GM18511 (cell line): Measurements from ENCODE around the gene ZCCHC3.

Experiments
- ATAC-seq: cut with Tn5 transposase; IDR thresholded peaks from one replicate; pipeline ENCODE4 v1.9.1; 2021; ENCODE audit warnings: mild to moderate bottlenecking, moderate library complexity; ENCODE audit not compliant: unreplicated experiment

ZCCHC3 gene

DNA sequence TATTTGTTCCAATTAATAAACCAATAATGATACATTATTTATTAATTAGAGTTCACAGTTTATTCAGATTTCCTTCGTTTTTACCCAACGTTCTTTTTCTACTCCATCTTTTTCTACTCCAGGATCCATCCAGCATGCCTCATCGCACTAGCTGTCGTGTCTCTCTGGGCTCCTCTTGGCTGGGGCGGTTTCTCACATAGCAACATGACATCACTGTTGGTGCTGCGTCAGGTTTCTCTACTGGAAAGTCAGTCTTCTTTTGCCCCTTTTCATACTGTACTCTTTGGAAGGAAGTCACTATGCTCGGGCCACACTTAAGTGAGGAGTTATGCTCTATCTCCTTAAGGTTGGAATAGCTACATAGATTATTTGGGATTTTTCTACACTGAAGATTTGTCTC lies 14.2 kb downstream of the ZCCHC3 start:
- no peak for ATAC-seq

DNA sequence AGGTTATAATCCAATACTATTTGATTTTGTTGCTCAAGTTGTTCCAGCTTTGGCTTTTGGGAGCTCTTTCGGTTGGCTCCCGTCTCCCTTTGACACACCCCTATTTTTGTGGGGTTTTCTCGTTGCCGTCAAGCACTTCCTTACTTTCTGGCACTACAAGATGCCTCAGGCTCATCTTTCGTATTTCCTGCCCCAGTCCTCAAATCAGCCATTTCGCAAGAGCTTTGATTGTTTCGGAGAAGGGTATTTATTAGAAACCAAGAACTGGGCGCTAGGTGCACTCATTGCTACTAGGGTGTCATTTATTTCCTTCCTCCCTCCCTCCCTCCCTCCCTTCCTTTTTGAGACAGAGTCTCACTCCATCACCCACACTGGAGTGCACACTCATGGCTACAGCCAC lies 14.7 kb downstream of the ZCCHC3 start:
- ATAC-seq: no peak

- no peak for ATAC-seq
Measured at GRCh38 chr20:312866-313265, 15.5 kb downstream of the ZCCHC3 start.

- no peak for ATAC-seq
Measured at GRCh38 chr20:313402-313801, 16.0 kb downstream of the ZCCHC3 start.

DNA sequence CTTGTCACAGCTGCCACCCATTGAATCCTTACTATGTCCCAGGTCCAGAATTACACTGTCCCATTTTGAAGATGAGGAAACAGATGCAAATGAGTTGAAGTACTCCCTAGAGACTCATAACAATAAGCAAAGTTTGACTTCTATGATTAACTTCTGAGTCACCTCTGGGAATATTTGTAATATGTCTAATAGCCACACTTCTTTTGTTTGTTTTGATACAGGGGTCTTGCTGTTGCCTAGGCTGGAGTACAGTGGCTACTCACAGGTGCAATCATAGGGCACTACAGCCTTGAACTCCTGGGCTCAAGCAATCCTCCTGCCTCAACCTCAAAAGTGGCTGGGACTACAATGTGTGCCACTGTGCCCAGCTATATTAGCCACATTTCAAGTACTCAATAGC lies 16.6 kb downstream of the ZCCHC3 start:
- no peak for ATAC-seq

GRCh38 chr20:316316-317068 lies 19.1 kb downstream of the ZCCHC3 start:
- ATAC-seq: no peak

GRCh38 chr20:324177-325044 lies 27.0 kb downstream of the ZCCHC3 start:
- ATAC-seq: peak; percentile 58

DNA sequence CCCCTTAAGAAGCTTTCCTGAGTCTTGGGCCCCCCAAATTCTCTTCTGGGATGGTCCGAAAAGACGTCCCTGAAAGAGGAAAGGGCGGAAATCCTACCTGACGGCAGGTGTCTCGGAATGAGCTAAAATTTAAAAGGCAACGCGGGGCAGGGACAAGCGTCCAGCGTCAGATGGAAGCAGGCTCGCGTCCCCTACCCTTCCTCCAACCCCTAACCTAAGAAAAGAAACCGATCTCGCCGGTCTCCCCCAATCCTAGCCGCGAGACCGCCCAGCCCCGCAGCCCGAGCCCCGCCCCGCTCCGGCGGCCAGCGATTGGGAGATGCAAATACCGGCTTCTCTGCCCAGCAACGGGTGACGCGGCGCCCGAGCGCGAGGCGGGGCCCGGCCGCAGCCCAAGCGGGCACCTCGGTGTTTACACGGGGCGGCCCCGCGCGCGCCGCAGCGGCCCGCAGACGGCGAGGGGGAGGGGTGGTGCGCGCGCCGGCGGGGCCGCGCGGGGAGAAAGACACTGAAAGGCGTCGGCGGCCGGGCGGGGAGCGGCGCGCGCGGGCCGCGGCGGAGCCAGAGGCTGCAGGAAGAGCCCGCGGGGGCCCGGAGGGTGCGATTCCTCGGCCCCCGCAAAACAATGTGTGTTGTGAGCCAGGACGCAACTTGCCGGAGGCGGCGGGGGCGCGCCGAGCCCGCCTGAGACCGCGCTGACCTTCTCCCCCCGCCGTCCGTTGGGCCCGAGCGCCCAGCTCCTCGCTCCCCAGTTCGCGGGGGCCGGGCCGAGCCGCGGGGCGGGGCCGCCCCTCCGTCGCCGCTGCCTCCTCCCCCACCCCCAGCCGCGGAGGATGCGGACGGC lies 27.9 kb downstream of the ZCCHC3 start, which contains the start of gene SOX12:
TSS of gene SOX12 (plus strand) at position 508 of the 844 bp plus-strand sequence. CDS start 373 bp downstream, outside the sequence.
- peak; percentile 84 for ATAC-seq

DNA sequence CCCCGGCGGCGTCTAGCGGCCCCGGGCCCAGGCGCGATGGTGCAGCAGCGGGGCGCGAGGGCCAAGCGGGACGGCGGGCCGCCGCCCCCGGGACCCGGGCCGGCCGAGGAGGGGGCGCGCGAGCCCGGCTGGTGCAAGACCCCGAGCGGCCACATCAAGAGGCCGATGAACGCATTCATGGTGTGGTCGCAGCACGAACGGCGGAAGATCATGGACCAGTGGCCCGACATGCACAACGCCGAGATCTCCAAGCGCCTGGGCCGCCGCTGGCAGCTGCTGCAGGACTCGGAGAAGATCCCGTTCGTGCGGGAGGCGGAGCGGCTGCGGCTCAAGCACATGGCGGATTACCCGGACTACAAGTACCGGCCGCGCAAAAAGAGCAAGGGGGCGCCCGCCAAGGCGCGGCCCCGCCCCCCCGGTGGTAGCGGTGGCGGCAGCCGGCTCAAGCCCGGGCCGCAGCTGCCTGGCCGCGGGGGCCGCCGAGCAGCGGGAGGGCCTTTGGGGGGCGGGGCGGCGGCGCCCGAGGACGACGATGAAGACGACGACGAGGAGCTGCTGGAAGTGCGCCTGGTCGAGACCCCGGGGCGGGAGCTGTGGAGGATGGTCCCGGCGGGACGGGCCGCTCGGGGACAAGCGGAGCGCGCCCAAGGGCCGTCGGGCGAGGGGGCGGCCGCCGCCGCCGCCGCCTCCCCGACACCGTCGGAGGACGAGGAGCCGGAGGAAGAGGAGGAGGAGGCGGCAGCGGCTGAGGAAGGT lies 28.7 kb downstream of the ZCCHC3 start:
- ATAC-seq: peak; percentile 7

- ATAC-seq: no peak
Measured at GRCh38 chr20:326645-327185, 29.3 kb downstream of the ZCCHC3 start.

- ATAC-seq: no peak
Measured at GRCh38 chr20:327186-328026, 30.0 kb downstream of the ZCCHC3 start.

GRCh38 chr20:328027-328974 lies 30.9 kb downstream of the ZCCHC3 start:
- no peak for ATAC-seq

GRCh38 chr20:328975-329695 lies 31.8 kb downstream of the ZCCHC3 start:
- no peak for ATAC-seq

GRCh38 chr20:329851-330232 lies 32.5 kb downstream of the ZCCHC3 start:
- no peak for ATAC-seq

DNA sequence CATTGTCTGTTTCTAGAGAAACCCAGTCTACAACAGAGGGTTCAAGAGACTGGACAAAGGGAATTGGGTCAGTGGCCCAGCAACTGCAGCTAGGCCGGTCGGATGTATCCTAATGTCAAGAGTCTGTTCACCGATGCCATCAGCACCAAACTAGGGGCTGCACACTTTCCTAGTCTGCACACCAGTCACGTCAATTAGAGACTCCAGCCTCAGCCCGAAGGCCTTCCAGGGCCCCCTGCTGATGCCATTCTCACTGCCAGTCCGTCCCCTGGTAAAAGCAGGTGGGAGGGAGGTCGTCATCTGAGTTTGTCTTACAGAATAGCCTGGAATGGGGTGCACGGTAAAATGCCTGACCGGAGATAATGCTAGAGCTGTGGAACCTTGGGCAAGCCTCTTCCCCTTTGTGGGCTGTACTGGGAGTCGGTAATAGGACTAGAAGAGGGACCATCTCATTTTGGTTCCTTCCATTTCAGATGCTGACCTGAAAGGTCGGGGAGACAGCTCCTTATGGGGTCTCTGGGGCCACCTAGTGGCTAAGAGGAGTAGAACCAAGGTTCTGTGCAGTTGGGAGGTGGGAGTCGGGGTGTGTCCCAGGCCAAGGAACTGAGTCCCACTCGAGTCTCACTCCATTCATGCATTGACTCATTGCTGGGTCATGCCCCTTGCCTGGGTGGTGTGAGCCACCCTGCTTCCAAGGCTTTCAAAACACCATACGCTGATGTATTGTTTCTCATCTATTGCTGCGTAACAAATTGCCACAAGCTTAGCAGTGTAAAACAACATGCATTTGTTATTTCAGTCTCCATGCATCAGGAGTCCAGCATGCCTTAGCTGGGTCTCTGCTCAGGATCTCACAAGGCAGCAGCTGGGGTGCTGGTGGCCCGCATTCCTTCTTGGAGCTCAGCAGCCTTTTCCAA lies 33.1 kb downstream of the ZCCHC3 start:
- ATAC-seq: no peak

- ATAC-seq: no peak
Measured at GRCh38 chr20:334578-334977, 37.2 kb downstream of the ZCCHC3 start.
